Activated CD8-positive, alpha-beta memory T cell treated with anti-CD3 and anti-CD28 coated beads for 1 hour (primary cell): Measurements from ENCODE around the gene GMPS.

ENCODE experiments used
- DNase-seq, 2 donors: peaks; one replicate each; pipeline ENCODE4 v3.0.0-alpha.2; 2020; ENCODE audit warnings: low read depth in 1 of 2; ENCODE audit errors: extremely low read depth in 1 of 2

Gene GMPS

GRCh38 chr3:155989536-155989935 lies 119.1 kb downstream of the GMPS start:
- DNase-seq: no peak

- DNase-seq: no peak
Observed at GRCh38 chr3:155991212-155991611, 120.8 kb downstream of the GMPS start.

- no peak for DNase-seq
Observed at GRCh38 chr3:155991847-155992246, 121.4 kb downstream of the GMPS start.
